Panc1 (cell line): ENCODE results near the gene ING4. TPM values are rescaled to one million over a fixed set of nuclear protein-coding genes. Genes with fewer than 3 reads are reported as not detected.

Source experiments
- ATAC-seq: fragments of 200-7000 bp; cut with Tn5 transposase; 2 replicates; pipeline ENCODE4 v1.9.1; 2020; ENCODE audit warnings: mild to moderate bottlenecking, moderate library complexity
- BruUV-seq: library from RNA; stranded (reverse); fragments of 400-500 nt; replicated peaks from 2 replicates; lab custom pipeline; 2021; lab: Mats Ljungman, UMichigan
- CTCF ChIA-PET: fragments of 300-600 bp; sonication (Branson Sonifier 250); formaldehyde crosslinking; loops from one replicate; lab custom pipeline; 2022; ENCODE audit warnings: antibody characterized with exemption; lab: Charles Lee
- POLR2A ChIA-PET: fragments of 300-600 bp; sonication (Branson Sonifier 250); formaldehyde crosslinking; loops from one replicate; lab custom pipeline; 2022; ENCODE audit warnings: antibody characterized with exemption; lab: Charles Lee
- DNase-seq: peaks from one replicate; pipeline ENCODE4 v3.0.0-alpha.2; 2010; ENCODE audit warnings: low read depth, low spot score
- H3K27ac ChIP-seq: 2 replicates; pipeline ENCODE4 v1.5.1; 2011; ENCODE audit warnings: mild to moderate bottlenecking, low read length, inconsistent platforms
- H3K27me3 ChIP-seq: fragments of 200-500 bp; sonication (Bioruptor generic); 2 replicates; pipeline ENCODE4 v1.6.0; 2014; ENCODE audit warnings: low read length, inconsistent platforms; ENCODE audit not compliant: control insufficient read depth, insufficient read depth
- H3K36me3 ChIP-seq: fragments of 200-500 bp; sonication (Bioruptor generic); 2 replicates; pipeline ENCODE4 v1.5.1; 2014; ENCODE audit warnings: inconsistent platforms, mild to moderate bottlenecking, low read length, moderate library complexity; ENCODE audit not compliant: control insufficient read depth, insufficient read depth
- H3K4me1 ChIP-seq: 2 replicates; pipeline ENCODE4 v1.5.1; 2011; ENCODE audit warnings: inconsistent platforms, mild to moderate bottlenecking, low read length, moderate library complexity; ENCODE audit not compliant: control insufficient read depth, insufficient read depth
- H3K4me3 ChIP-seq, 2 experiments: 2 replicates each; pipeline ENCODE4 v1.5.1; 2011 to 2012; ENCODE audit warnings: low read depth in 2 of 2, low read length in 2 of 2, mild to moderate bottlenecking in 2 of 2, inconsistent platforms in 1 of 2, moderate library complexity in 1 of 2
- H3K9me3 ChIP-seq: fragments of 200-500 bp; sonication (Bioruptor generic); 2 replicates; pipeline ENCODE4 v1.5.1; 2014; ENCODE audit warnings: low read depth, mild to moderate bottlenecking, inconsistent platforms, low read length, moderate library complexity; ENCODE audit not compliant: control insufficient read depth, insufficient read depth
- CTCF ChIP-seq: fragments of 450-650 bp; IDR thresholded peaks from 2 replicates; pipeline ENCODE4 v1.5.1; 2017; ENCODE audit warnings: mild to moderate bottlenecking
- POLR2AphosphoS5 ChIP-seq: IDR thresholded peaks from 2 replicates; pipeline ENCODE4 v1.6.1; 2012; ENCODE audit warnings: mild to moderate bottlenecking, low read depth, low read length, moderate library complexity
- REST ChIP-seq, 2 experiments: IDR thresholded peaks; 2 replicates each; pipeline ENCODE4 v1.6.1; 2011 to 2012; ENCODE audit warnings: low read depth in 2 of 2, control low read depth in 1 of 2, low read length in 1 of 2, mild to moderate bottlenecking in 1 of 2, moderate library complexity in 1 of 2; ENCODE audit not compliant: insufficient read depth in 1 of 2
- SIN3A ChIP-seq: IDR thresholded peaks from 2 replicates; pipeline ENCODE4 v1.6.1; 2012; ENCODE audit warnings: low read depth, mild to moderate bottlenecking, low read length, moderate library complexity, borderline replicate concordance; ENCODE audit not compliant: insufficient read depth
- TCF7L2 ChIP-seq: IDR thresholded peaks from 2 replicates; pipeline ENCODE4 v1.6.1; 2011; ENCODE audit warnings: mild to moderate bottlenecking, low read depth, low read length, inconsistent platforms
- in situ Hi-C: cut with HindIII; loops from 2 replicates; pipeline ENCODE4 v1.10.0; 2016; ENCODE audit warnings: low sequenced_read_pairs, low pct_unique_long_range_greater_than_20kb
- intact Hi-C: fragments of 100-400 bp; cut with micrococcal nuclease; formaldehyde crosslinking; loops from one replicate; pipeline ENCODE4 v1.10.0; 2022; ENCODE audit not compliant: unreplicated experiment
- total RNA-seq: library from RNA; stranded (reverse); gene quantifications from one replicate; pipeline ENCODE4 v1.2.1, GENCODE V29; 2021; ENCODE audit not compliant: unreplicated experiment

The ING4 gene
- total RNA-seq, 1 experiment from 2014 or later, result 11.4 TPM

- Histone ChIP-seq H3K36me3 (peaks cover 10% of the 10 kb centered on the region; the same call in 1 of the 2 replicates), H3K9me3 (no peaks in the 10 kb centered on the region), H3K4me1 (peaks cover 17% of the 10 kb centered on the region; the same call in 1 of the 2 replicates), H3K4me3 (peak overlapping the region; percentile 64 to 71), H3K27ac (no peak overlapping the region), H3K27me3 (no peaks in the 10 kb centered on the region)
- DNase-seq, result no peak
- ATAC-seq, result no peak
- POLR2A ChIA-PET, result no interaction called here
- in situ Hi-C loops, result no loop called here
- intact Hi-C loops, result no loop called here
- TF ChIP-seq POLR2AphosphoS5, result no peak
- TF ChIP-seq CTCF, result no peak
- TF ChIP-seq TCF7L2, result no peak
- no peak for TF ChIP-seq SIN3A
- no peak for TF ChIP-seq REST (IDR thresholded peaks at IDR 0.05; ENCODE audit: insufficient read depth in 1 of 2, low read depth in 2 of 2, low read length in 1 of 2)
- BruUV-seq, result no TSS peak
- CTCF ChIA-PET, result interaction anchor here (0.6 kb wide), 2 partner anchors 65 to 89 kb away, joined by 3 to 4 read pairs; no protein-coding TSS in a partner anchor
Measured at GRCh38 chr12:6604259-6605029, 58.5 kb downstream of the ING4 start.

- in situ Hi-C loops (no loop called here), intact Hi-C loops (no loop called here)
- no peak overlapping the region for H3K27ac ChIP-seq
- ATAC-seq (no peak), DNase-seq (no peak)
- peaks cover 17% of the 10 kb centered on the region; the same call in 1 of the 2 replicates for H3K4me1 ChIP-seq
- POLR2A ChIA-PET, result no interaction called here
- no peak overlapping the region for H3K4me3 ChIP-seq
- no peaks in the 10 kb centered on the region for H3K9me3 ChIP-seq
- no TSS peak for BruUV-seq
- H3K36me3 ChIP-seq, result peaks cover 10% of the 10 kb centered on the region; the same call in 1 of the 2 replicates
- TF ChIP-seq POLR2AphosphoS5 (no peak), TCF7L2 (no peak), SIN3A (no peak), CTCF (no peak), REST (IDR thresholded peaks at IDR 0.05; ENCODE audit: insufficient read depth in 1 of 2, low read depth in 2 of 2, low read length in 1 of 2) (no peak)
- no peaks in the 10 kb centered on the region for H3K27me3 ChIP-seq
- CTCF ChIA-PET, result no interaction called here
Measured at GRCh38 chr12:6603095-6603567, 59.8 kb downstream of the ING4 start.
